Hematopoietic multipotent progenitor cell (in vitro differentiated cells): ENCODE results near the gene LDLRAP1. TPM values are rescaled to one million over a fixed set of nuclear protein-coding genes. Genes with fewer than 3 reads are reported as not detected.

ENCODE experiments used
- DNase-seq, 3 donors: peaks; one replicate each; pipeline ENCODE4 v3.0.0-alpha.2; 2011 to 2015; ENCODE audit warnings: low read depth in 2 of 3, low spot score in 2 of 3
- total RNA-seq: library from RNA; depleted of rRNA; stranded (reverse); fragments of >200 nt; gene quantifications from one replicate; pipeline ENCODE4 v1.2.3, GENCODE V29; 2012

The LDLRAP1 gene
- total RNA-seq, 1 donor = 13.5 TPM

DNA sequence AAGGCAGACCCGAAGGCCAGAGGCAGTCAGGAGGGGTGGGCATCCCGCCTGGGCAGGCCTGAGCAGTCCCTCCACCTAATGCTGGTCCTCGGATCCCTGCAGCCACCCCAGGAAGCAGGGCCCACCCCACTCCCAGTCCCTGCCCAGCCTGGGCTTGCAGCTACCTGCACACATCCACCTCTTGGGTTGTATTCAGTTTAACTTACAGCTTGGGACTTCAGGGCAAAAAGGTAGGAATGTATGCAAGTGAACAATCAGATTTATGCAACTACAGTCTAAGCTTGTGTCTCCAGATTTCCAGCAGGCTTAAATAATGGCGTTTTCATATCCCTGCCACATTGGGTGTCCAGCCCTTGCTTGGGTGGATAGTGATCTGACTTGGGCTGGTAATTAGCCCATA, 17.4 kb downstream of the LDLRAP1 start:
- DNase-seq = no peak

DNA sequence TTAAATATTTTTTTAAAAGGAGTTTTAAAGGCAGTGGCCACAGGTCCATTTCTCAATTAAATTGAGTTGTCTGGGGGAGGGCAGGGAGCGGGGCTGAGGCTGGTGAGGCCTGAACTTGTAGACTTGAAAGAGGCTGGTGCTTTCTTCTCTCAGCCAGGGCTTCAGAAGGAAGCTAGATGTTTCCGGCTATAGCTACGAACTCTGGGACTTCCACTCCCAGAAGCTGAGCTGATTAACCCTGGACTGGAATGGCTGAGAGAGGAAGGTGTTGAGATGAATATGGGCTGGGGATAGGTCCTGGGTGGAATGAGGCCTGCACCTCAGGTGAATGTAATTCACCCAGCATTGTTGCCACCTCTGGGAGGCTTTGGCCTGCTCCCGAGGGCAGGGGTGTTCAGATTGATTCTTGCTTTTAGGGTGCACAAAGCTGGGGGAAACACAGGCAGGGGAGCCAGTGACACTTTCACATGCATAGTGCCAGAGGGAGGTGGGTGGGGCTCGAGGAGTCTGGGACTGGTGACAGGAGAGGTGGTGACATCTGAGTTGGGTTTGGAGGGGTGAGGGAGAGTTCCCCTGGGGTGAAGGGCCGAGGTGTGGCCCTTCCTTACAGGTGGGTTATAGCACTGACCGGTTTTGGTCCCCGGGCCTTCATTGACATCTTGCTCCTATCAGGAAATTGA, 18.2 kb downstream of the LDLRAP1 start:
- DNase-seq = no peak

DNA sequence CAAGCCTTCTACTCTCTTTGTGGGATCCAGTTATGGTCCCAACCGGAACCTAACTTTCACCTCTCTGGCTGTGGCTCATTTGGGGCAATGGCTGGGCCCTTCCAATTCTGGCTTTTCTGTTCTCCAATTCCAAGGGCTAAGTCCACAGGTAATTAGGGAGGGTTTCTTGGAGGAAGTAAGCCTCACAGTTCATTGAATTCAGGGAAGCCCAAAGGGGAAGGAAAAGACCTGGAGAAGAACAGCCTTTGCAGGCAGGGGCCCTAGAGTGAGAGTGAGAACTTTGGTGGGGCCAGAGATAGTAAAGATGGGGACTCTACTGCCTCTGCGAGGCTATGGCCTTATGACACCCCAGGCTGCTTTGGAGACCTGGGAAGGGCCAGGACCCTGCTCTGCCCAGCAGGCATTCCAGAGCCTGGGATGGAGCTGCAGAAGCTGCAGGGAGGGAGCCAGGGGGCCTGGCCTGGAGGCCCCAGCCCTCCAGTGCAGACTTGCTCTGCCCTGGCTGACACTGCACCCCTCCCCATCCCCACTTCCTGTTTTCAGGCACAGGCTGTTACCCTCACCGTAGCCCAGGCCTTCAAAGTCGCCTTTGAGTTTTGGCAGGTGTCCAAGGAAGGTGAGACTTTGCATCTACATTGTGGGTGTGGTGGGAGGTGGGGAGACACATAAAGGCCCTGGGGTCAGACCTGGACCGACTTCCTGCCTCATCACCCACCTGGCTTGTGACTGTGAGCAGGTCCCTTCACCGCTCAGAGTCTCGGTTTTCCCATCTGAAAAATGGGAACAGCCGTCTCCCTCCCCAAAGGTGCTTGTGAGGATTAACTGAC, 18.9 kb downstream of the LDLRAP1 start:
- DNase-seq = peak; percentile 64 to 84 (median 65)

DNA sequence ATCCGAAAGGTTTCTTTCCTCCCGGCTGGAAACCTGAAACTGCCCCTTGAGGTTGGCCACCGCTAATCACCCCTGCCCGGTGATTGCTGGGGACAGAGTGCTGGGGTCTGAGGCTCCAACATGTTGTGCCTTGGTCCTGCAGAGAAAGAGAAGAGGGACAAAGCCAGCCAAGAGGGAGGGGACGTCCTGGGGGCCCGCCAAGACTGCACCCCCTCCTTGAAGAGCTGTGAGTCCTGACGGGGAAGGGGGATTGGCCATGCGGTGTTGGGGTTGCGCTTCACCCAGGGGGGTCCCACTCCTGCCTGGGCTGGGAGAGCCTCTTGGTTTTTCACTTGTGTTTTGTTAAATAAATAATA, 19.5 kb downstream of the LDLRAP1 start:
- no peak for DNase-seq

DNA sequence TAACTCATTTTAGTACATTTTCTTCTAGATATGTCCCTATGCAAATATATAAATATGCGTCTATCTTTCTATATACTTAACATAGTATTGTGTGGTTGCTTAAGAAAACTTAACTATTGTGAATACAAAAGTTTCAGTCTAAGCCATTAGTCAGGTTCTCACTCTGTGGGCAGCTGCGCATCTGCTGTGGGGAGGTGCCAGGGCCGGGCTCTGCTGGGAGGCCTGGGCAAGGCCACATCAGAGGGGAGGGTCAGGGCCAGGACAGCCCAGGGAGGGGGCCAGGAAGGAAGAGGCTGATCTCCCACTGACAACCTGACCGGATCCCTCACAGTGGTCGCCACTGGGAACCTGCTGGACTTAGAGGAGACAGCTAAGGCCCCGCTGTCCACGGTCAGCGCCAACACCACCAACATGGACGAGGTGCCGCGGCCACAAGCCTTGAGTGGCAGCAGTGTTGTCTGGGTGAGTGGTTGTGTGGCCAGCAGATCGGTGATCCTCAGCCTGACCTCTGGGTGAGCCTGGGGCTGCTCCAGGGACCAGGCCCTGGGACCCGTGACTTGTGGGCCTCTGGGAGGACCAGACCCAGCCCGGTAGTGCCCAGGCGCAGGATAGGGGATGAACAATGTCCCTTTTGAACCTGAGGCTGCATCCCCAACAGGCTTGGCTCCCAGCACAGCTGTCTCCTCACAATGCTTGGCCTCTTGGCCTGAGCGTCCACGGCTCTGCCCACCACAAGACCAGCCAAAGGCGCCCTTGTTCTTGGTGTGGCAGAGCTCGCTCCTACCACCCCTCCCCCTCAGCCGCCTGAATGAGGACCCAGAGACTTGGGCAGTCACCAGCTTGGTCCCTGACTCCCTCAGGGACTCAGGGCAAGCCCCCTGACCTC, 20.2 kb downstream of the LDLRAP1 start:
- no peak for DNase-seq

DNA sequence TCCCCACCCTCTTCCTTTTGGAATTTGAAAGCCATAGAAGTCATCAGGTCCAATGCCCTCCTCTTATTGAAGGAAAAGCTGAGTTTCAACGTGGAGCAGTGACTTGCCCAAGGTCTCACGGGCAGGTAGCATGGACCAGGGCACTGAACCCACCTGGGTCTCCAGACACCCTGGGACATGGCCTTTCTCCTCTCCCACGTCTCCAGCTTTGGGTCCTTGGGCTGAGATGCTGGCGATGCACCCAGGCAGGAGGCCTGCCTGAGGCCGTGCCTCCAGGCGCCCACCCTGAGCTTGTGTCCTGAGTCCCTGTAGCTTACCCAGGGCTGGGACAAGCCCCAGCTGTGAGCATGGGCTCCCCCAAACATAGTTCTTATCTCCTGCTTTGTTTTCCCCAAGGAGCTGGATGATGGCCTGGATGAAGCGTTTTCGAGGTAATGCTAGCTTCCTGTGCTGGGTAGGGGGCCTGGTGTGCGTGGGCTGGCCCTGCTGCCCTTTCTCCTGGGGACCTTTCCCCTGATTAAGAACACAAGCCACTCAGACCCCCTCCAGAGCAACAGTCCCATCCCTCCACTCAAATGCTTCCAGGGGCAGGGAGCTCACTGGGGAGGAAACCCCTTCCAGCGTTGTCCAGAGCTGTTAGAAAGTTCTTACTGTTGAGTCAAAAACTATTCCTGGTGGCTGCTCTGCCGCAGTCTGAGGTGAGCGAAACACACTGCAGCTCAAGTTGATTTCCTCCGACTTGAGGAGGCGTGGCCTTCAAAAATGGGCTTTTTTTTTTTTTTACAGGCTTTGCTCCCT, 21.6 kb downstream of the LDLRAP1 start:
- peak in 1 of 3 donors; percentile 53 for DNase-seq

DNA sequence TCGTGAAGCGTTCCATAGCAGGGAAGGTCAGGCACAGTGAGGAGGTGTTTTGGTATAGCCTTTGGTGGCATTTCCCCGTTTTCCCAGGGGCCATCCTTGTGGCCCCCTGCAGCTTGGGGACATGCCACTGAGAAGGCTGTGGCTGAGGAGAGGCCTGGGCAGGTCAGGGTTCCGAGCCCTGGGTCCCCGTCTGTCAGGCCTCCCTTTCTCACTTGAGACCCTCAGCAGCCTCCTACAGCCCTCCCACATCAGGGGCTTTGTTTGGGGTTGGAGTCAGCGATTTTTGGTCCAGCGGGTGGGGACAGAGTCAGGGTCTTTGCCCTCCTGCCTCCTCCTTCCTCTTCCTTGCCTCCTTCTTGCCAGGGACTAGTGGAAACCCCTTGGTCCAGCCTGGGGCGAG, 22.2 kb downstream of the LDLRAP1 start:
- no peak for DNase-seq

DNA sequence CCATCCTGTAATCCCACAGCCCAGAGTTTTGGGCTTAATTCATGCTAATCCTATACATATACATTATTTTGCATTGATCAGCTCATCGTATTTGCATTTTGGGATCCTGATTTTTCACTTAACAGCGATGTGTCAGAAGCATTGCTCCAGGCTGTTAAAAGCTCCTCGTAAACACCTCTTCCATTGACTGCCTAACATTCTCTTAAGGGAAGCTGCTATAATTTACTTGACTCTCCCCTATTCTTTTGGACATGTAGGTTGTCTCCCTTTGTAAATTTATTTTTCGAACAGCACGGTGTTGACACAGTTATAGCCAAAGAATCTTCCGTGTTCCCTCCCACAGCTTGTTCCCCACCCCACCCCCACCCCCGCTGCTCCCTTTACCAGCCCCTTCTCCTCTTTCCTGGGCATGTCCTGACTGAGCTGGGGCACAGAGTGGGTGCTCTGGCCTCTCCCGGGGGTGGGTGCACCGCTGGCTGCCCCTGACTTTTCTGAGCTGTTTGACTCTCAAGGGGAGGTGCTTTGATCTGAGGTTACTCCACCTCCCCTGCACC, 22.8 kb downstream of the LDLRAP1 start:
- no peak for DNase-seq

DNA sequence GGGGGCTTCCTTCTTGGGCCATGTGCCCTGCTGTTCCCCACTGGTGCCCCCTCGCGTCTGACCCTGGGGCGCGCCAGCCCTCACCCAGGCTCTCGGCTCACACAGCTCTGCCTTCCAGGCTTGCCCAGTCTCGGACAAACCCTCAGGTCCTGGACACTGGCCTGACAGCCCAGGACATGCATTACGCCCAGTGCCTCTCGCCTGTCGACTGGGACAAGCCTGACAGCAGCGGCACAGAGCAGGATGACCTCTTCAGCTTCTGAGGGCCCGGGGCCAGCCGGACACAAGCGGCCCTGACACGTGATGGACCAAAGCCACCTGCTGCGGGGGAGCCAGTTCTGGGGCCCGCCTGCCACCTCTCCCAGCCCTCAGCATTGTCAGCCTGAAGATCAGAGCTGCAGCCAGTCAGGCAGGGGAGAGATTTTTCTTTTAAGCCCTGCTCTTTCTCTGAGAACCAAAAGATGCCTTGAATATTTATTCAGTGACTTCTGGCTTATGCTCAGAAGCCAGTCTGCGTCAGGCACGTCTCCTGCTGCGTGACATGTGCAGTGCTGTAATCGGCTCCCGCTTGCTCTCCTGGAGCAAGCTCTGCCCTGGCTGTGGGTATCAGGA, 23.4 kb downstream of the LDLRAP1 start:
- DNase-seq = peak in 1 of 3 donors; percentile 41

DNA sequence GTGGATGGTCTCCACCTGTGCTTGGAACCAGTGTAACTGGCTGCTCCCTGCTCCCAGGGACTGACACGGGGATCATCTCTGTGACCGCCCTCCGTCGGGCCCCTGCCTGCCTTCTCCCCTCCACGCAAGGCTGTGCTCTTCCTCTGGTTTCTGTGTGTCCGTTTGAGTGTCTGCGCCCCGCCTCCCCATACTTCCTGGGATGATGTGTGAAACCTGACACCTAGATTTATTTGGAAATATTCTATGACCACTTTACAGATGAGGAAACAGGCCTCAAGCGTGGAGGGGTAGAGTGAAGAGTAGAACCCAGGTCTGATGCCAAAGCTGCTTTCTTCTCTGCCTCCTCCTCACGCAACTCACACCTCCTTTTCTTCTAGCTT, 24.3 kb downstream of the LDLRAP1 start:
- no peak for DNase-seq

DNA sequence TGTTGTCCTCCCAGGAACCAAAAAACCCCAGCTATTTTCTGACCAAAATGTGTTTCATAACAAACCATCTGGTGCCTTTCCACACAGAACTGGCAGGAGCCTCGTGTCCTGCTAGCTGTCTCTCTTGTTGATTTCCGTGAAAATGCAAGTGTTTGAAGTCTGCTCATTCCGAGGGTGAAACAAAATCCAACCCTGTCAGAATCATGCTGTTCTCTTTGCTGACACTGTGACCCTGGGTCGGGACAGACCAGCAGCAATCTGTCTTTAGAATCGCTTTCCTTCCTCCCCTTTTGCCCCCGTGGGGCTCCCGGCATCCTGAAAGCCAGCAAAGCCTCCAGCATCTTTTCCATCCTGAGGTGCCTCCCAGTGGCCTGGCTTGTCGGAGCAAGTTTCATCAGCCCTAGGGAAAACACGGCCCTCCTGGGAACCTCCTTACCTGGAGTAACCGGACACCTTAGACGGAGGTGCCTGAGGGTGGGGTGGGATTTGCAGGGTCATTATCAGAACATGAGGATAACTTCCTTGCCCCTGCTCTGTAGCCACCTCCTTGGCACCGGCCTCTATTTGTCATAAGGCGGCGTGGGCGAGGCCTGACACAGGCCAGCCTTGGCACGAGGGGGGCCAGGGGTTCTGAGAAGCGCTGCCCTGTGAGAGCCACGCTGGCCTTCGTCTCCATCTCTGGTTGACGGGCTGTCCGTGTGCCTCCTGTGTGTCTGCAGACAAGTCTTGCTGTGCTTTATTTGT, 24.9 kb downstream of the LDLRAP1 start:
- no peak for DNase-seq

DNA sequence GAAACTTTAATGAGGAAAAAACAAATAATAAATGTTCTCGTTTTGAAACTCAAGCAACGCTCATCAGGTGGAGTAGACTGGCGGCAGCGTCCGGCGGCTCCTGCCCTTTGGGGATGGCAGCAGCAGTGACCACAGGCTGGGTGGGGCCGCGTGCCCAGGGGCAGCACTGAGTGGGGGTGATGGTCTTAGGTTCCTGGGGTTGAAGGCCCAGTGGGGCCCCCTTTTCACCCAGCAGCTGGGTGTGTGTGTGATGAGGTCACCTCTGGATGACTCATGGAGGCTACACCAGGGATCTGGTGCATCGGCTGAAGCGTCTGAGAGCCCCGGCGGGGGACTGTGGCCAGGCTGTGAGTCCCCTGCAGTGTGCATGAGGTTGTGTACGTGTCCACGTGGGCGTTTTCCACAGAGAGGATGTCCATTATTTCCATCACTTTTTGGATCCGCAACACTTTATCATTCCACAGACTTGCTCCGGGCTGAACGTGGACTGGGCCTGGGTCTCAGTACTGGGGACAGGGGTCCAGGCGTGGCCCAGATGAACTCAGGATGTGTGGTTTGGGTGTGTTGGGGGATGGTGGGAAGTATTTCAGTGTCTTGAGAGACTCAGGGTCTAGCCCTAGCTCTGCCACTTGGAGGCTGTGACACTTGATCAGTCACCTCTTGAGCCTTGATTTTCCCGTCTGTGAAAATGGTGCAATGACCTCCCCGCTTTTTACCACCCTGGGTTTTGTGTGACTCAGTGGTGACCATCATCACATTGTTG, 25.6 kb downstream of the LDLRAP1 start:
- no peak for DNase-seq

DNA sequence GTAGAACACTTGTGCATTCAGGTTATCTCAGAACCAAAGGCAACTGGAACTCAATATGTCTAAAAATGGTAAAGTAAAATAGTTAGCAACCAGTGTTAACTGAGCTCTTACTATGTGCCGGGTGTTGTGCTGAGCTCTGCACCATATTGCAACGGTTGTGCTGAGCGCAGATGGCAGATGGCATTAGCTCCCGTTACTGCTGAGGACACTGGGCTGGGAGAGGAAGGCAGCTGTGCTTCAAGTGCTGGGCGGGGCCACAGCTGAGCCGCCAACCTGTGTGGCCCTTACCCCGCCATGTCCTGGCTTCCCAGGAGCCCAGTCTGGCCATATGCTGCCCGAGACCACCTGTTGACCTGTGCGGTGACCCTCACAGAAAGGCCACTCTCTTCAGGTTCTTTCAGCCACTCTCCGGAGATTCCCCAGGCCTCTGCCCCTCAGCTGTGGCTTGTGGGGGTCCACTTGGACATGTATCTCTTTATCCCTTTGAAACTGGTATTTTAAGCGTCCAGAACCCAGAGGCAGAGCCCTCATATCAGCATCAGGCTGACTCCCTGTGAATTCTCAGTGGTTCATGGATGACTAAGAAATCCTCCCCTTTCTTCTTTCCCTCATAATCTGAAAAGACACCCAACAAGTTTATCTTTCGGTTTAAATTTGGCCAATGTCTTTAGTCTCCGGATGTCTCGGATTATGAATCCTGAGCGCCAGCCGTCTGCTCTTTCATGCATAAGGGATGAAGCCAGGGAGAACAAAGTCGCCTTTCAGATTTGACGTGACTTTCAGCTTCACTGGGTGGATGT, 26.4 kb downstream of the LDLRAP1 start:
- DNase-seq = no peak

DNA sequence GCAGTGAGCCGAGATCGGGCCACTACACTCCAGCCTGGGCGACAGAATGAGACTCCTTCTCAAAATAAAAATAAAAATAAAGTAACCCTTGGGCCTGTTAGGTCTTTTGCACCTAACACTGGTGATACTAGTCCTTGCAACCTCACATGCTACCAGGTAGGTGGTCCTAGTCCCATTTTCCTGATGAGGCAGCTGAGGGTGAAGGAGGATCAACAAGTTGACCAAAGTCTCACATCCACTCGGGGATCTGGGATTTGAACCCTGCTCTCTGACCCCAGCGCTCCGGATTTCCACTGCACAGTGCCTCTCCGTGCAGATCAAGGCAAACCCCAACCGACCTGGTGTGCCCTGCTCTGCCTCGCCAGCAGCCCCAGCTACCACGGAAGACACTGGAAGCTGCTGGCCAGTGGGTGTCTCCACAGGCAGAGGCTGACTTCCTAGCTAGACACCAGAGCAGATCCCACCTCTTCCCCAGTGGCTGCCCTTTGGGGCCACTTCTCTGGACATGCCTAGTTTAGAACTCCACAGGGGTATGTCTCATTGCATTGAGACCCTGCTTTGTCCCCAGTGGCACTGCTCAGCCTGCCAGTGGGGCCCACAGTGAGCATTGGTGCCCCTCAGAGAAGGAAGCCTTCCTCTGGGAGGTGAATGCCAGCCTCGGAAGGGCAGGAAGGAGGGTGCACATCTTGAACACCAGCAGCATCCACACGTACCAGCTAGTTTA, 27.6 kb downstream of the LDLRAP1 start:
- DNase-seq = no peak

DNA sequence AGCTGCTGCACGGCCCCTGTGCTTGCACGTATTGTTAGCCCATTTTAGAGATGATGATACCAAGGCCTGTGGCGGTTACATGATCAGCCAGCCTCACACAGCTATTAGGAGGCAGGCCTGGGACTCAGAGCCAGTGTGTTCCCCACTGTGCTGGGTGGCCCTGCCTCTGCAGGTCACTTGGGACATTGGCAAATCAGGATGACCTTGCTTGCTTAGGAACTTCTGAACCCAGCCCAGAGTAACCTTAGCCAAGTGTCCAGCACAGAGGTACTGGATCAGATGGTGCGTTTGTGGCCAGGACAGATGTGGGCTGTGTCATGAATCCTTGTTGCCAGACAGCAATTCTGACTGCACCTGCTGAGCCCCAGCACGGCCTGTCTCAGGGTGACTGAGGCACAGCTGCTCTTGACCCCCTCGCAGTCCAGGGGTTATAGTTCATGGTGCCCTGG, 28.1 kb downstream of the LDLRAP1 start:
- DNase-seq = no peak

DNA sequence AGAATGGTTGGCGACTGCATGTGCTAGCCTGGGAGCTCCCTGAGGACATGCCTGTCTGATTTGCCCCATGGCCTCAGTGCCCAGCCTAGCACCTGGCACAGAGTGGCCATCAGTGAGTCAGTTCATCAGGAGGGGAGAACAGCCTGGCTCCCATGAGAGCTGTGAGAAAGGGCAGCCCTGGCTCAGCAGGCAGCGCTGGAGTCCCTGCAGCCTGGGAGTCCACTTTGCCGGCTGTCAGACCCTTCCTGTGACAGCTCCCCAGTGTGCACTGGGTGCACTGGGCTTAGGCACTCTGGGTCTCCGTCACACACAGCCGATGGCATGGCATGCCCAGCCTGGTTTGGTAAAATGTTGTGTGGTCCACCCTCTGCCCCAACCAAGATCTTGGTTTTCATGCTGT, 28.7 kb downstream of the LDLRAP1 start:
- DNase-seq = no peak
